GM21390 (cell line): ENCODE results near the gene ADRB1.
A peak's percentile ranks its signal among the peaks of the same experiment; 100 is the strongest.

ENCODE experiments used
- ATAC-seq: cut with Tn5 transposase; IDR thresholded peaks from one replicate; pipeline ENCODE4 v1.9.1; 2021; ENCODE audit not compliant: unreplicated experiment

ADRB1 gene

DNA sequence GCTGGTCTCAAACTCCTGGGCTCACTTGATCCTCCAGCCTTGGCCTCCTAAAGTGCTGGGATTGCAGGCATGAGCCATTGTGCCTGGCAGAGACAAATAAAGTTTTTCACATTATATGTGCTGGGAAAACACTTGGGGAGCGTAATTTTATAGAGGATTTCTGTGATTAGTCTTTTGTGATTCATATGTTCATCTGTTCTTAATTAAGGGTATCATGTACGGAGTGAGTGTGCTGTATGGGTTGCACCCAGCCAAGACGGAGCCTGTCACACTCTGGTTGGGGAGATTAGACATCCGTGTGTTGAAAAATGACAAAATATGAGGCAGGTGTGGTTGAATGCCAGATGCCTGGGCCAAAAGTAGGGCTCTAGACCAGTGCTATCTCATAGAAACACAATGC is 10.3 kb downstream of the ADRB1 start:
- no peak for ATAC-seq

DNA sequence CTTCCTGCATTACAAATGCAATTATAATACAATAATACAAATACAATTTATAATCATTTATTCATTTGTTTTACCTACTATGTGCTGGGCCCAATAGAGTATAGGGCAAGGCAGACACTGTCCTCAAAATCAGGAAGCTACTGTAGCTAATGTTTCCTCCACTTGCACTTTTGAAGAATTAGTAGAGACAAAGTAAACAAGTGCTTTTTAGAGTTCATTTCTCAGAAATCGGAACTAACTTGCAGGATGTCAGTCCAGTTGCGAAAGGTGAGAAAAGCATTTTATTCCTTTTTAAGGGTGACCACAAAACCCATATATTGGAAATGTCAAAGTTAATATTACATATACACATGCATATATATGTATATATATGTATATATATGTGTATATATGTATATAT is 14.2 kb downstream of the ADRB1 start:
- ATAC-seq, result no peak

DNA sequence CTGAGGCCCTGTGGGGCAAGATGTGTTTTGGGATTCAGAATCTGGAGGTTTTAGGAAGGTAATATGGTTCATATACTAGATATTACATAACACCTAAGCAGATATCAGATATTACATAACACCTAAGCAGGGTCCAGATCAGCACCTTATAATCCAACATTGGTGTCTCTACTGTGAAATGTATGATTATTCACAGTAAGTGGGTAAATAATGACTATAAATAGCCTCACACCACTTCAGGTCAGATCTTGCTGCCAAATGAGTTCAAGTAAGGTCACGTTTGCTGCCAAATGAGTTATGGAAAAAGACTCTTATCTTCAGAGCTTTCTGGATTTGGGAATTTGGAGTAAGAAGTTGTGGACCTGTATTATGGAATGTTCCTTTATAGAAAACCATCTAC is 14.6 kb downstream of the ADRB1 start:
- no peak for ATAC-seq

DNA sequence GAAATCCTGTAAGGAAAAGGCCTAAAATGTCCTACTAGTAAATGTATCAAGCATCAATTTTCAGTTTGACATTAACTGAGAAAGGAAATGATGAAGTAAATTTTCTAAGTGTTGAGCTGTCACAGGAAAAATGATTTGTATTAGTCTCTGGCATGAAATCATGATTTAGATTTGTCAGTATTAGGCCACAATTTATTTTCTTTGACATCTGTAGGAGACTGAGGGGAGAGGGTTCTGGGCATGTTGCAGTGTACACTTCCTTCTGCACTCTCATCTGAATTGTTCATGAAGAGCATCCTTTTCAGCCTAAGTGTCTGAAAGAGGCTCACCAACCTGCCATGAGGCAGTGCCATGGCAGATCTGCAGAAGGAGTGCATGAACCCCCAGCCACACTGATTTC is 15.9 kb downstream of the ADRB1 start:
- no peak for ATAC-seq

DNA sequence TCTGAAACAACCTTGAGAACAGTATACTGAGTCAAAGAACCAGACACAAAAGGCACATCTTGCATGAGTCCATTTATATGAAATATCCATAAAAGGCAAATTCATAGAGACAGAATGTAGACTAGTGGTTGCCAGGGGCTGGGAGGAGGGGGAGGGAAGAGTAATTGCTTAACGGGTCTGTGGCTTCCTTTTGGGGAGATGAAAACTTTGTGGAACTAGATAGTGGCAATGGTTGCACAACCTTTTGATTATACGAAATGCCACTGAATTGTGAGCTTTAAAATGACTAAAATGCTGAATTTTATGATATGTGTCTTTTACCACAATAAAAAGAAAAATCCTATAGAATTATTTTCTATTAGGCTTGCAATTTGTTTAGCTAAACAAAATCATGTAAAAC is 16.8 kb downstream of the ADRB1 start:
- ATAC-seq, result no peak

DNA sequence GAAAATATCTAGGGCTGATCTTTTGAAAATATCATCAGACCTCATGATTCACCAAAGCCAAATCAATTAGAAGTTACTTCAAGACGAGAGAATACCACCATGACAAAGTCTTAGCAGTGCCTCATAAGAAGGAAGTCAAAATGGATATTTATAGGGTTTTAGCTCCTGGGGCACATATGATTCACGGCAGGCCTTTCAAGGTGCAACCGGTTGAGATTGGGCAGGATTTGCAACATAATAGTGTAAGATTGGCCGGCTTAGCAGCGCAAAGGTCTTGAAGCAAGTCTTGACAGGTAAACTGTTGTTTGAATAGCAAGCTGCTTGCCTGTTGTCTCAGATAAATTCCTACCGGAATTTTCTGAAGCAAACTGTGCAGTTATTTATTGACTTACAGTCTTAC is 17.5 kb downstream of the ADRB1 start:
- ATAC-seq, result no peak

DNA sequence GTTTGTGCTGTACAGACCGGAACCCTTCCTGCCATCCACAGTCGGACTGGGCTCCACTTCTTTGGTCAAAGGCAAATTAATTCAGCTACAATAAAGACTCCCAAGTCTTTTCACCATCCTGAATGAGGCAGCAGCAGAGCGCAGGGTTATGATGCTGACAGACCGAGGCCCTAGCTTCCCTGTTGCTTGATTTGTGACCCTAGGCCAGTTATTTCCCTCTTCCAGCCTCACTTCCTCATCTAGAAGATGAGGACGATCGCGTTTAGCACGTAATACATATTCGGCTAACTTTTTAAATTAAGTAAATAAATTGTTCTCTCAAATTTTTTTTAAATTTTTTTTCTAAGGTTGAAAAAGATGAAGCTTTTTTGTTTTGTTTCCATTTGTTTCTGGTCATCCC is 18.1 kb downstream of the ADRB1 start:
- ATAC-seq, result no peak

DNA sequence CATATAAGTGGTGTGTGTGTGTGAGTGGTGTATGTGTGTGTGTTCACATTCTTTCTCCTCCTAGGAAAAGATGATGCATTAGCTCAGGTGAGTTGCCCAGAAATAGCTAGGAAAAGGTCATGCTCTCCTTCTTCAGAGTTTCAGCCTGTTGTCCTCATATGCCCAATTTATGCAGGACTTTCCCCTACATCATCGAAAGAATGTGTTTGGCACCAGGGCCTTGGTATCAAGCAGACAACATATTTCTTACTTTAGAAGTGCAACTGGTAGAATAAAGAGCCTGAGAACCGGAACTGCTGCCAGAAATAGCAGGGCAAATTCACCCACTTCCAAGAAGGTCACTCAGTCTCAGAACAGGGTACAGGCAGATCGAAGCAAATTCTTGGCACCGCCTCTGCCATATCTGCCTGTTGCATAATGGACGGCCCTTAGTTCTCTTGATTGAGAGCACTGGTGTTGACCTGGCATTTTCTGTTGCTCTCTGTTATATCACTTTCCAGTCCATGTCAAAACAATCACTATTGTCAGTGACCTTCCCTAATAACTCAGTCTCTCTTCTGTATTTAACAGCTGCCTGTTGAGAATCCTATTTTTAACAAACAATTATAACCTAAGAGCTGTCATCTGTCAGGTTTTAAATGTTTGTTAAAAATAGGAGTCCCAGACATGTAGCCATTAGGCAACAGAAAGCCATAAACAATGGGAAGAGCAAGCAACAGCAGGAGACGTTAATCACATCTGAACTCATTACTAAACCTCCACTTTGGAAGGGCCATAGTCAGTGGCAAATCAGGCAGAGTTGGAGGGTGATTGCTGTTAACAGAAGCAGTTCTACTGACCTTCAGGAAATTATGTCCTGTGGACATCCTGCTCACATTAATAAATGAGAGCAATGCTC is 20.7 kb downstream of the ADRB1 start:
- ATAC-seq, result no peak

DNA sequence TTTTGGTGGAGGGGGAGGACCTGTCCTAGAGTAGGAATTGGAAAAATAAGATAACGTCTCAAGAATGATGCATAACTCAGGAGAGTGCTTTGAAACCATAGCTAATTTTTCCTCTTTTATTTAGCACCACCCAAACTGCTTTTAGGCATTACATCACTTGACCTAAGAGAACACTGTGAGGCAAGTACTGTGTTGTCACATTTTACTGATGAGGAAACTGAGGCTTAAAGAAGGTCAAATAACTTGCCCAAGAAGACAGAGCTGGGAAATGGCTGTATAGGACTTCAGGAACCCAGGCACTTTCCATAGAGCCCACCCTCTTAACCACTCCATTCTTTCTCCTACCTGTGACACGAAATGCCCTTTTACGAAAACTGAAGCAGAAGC is 21.4 kb downstream of the ADRB1 start:
- ATAC-seq, result no peak

DNA sequence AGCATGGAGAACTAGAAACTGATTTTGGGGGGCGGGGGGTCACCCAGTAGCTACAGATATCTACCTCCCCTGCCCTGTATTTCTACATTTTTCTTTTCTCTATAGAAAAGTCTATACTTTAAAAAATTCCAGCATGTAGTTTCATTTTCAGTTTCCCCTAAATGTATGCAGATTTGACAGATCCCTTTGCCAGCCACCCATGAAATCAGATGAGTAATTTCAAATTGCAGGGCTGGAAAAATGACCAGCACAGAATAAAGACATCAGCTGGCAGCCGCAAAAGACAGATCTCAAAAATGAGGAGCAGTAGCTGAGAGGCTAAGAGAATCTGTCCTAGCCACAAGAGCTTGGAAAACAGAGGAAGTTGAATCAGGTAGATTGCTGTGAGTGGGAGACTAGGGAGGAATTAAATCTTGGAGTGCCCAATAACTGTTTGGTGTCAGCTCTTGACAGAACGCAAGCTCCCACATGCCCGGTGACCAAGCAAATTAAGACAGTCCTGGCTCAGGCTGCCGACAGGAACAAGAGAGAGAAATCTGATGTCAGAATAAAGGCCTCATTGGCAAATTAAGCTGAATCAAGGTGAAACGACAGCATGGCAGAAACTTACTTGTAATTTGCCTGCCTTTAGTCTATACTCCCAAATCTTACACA is 24.5 kb downstream of the ADRB1 start:
- ATAC-seq, result no peak

DNA sequence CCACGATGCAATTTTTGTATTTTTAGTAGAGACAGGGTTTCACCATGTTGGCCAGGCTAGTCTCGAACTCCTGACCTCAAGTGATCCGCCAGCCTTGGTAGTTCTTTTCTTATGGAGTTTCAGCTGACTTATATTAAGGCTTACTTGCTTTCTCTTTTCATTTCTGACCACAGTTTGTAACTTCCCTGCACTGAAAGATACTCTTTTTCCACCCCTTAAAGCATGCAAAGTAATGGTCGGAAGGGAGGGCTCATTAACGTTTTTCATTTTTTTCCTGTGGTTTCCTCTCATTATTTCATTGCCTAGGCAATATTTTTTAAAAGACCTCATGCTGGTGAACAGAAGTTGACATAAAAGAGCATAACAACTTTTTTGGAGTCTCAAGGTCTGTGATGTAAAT is 27.0 kb downstream of the ADRB1 start:
- ATAC-seq, result no peak

DNA sequence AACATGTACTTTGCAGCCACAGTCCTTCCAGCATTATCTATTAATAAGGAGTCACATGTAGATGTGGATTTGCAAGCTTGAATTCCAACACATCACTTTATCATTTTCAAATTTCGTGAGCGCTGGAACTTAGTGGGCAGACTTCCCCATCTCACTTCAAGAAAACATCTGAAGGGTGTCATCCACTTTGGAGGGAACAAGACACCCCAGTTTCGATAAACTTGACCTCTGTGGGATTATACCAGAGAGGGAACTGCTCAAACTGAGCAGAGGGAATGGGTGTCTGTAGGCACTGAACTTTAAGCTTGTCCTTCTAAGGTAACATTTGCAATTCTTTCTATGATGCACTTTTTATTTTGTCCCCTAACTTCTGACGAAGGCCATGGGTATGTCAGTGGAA is 27.5 kb downstream of the ADRB1 start:
- no peak for ATAC-seq

DNA sequence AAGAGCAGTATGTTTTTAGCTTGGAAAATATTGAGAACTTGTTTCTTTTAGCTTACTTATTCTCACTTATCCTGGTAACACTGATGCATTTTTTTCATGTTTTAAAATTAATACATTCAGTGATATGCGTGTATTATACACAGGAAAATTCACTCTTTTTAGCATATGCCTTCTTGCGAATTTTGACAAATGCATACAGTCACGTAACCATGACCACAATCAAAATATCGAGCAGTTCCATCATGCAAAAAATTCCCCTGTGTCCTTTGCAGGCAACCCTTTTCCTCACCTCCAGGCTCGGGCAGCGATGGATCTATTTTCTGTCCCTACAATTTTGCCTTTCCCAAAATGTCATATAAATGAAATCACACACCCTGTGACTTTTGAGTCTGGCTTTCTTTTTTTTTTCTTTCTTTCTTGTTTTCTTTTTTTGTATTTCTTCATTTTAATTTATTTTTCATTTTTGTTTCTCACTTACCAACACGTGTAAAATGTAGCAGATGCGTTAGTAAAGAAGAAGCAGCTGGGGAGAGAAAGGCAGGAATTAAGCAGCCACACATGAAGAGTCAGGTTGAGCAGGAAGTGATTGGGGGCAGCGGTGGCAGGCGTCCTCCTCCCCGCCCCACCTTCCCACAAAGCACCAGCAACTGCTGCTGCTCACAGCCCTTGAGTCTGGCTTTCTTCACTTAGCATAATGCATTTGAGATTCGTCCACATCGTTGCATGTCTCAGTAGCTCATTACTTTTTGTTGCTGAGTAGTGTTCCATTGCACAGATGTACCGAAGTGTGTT is 29.9 kb downstream of the ADRB1 start:
- peak; percentile 58 for ATAC-seq

DNA sequence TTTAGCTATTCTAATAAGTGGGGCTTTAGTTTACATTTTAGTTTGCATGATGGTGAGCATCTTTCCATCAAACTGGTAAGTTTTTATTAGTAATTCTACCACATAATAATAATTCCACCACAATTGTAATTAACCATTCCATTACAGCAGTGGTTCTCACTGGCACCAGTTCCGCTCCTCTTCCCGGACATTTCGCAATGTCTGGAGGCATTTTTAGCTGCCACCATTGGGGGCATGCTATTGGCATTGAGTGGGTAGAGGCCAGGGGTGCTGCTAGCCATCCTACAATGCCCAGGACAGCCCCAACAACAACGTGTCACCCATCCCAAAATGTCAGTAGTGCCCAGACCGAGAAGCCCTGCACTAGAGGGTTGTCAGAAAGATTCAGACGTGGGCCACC is 31.4 kb downstream of the ADRB1 start:
- ATAC-seq, result no peak

DNA sequence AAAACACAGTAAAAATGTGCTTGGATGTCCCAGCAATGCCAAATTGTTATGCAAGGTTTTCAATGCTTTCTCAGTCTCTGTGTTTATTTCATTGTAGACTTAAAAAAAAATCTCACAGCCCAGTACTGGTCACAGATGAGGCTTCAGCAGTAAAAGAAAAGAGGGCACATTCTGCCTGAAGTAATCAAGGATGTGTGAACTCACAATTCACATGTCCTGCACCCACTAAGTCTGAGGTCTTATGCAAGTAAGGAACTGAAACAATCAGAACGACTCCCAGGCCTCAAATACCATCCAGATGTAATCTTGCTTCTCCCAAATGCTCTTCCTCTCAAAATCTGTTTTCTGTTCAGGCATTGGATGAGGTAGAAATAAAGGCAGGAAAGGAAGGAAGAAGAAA is 33.7 kb downstream of the ADRB1 start:
- ATAC-seq, result no peak

DNA sequence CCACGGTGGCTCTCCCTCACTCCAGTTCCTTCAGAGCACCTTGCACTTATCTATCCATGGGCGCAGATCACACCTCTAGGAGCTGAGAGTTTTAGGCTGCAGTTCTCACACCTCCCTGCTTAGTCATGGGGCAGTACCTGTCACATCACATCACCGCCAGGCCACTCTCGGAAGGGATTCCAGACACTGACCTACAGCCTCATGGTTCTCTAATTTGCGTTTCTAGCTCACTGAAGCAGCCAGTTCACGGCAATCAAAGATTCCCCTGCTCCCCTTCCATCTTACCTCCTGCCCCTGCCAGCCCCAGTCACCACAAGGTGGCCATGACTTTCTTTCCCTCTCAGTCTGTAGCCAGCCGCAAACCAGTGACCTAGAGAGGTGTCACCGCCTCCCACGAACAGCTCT is 34.2 kb downstream of the ADRB1 start:
- no peak for ATAC-seq

DNA sequence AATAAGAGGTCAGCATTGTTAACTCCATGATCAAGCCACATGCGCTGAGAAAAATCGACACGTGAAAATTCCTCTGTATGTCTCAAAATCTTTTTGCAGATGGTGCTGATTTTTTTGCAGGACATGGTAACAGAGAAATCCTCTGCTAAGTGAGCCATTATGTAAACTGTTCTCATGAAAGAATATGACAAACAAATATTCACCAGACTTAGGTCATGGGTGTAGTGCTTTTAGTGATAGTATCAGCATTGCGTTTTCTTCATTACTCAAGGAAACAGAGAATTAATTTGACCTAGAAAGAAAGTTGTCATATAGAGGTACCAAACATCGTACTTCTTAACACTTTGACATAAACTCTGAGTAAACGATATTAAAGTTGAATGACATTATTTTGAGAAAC is 34.7 kb downstream of the ADRB1 start:
- no peak for ATAC-seq

DNA sequence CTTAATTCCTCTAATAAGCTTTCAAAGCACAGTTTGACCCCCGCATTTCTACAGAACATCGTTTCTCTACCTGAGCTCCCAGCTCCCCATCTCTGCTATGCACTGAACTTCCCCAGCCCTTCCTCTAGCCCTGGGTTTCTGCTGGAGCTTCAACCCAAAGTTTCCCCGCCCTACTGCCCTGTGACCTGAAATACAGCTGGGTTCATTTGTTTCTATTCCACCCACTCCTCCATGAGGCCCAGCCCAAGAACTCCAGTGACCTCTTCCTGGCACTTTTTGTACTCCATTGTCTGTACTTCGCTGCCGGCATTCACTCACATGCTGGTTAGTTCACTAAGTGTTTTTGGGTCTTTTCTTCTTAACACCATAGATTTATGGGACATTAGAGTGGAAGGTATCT is 35.8 kb downstream of the ADRB1 start:
- ATAC-seq, result no peak

DNA sequence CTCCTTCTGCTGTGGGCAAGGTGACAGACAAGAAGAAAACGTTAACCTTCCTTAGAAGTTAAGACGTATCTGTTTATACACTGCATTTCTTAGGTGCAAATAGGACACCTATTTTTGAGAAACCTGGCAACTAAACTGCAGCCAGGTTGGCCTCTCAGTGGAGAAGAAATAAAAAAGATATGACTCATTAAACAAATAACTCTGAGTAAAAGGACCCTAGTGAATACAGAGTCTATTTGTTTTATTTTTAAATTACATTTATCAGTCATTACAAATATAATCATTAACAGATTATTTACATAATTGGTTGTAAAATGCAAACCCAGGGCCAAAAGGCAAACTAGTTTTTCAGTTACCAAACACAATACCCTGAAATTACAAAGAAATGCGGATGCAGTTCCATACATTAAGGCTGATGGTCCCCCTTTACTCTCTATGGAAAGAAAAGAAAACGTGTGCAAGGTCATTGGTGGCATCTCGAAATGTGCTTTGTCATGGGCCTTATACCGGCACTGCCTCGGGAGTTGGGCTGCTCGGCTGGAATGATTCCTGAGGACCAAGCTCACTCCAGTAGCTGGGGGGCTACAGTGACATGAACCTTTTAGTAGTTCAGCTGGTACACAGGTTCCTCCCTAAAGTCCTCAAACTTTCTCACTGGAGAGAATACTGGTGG is 38.4 kb downstream of the ADRB1 start:
- no peak for ATAC-seq

DNA sequence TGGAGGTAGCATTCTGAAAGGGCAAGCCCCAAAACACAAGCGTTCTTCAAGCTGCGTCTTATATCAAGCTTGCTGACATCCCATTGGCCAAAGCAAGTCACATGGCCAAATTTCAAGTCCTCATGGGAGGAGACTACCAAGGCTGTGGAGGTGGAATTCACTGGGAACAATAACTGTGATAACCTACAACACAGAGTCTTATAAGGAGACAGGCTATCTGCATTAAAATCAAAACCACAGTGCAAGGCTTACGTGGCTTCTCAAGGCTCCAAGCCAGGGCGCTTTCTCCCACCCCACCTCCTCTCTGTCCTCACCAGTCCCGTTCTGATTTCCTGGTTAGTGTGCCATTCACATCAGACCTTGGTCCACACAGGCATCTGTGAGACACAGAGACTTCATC is 39.4 kb downstream of the ADRB1 start:
- ATAC-seq, result no peak

DNA sequence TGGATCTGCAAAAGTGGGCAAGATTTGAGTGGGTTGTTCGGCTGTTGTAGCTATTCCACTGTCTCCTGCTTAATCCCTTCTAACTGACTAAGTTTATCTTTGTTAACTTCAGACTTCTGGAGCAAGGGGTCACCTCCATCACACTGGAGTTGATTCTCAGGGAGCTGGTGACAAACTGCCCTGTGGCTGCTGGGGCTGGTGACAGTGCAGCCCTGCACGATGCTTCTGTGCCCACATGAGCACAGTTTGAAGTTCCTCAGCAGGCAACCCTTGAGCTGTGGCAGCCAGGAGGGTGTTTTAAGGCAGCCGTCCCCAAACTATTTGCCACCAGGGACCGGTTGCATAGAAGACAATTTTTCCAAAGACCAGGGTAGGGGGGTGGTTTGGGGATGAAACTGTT is 40.5 kb downstream of the ADRB1 start:
- ATAC-seq, result no peak
